ENCODE measurements around the gene ZKSCAN1.

GRCh38 chr7:100040575-100040974, 25.2 kb downstream of the ZKSCAN1 start:
- TF ChIP-seq, protein P1, sequence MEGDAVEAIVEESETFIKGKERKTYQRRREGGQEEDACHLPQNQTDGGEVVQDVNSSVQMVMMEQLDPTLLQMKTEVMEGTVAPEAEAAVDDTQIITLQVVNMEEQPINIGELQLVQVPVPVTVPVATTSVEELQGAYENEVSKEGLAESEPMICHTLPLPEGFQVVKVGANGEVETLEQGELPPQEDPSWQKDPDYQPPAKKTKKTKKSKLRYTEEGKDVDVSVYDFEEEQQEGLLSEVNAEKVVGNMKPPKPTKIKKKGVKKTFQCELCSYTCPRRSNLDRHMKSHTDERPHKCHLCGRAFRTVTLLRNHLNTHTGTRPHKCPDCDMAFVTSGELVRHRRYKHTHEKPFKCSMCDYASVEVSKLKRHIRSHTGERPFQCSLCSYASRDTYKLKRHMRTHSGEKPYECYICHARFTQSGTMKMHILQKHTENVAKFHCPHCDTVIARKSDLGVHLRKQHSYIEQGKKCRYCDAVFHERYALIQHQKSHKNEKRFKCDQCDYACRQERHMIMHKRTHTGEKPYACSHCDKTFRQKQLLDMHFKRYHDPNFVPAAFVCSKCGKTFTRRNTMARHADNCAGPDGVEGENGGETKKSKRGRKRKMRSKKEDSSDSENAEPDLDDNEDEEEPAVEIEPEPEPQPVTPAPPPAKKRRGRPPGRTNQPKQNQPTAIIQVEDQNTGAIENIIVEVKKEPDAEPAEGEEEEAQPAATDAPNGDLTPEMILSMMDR (conservative IDR thresholded peaks at IDR 0.05) = no peak
- TF ChIP-seq EZH2 (IDR thresholded peaks at IDR 0.05; ENCODE audit: low read depth) = no peak

Data from PC-9 (cell line).